ACC112 (cell line): ENCODE data around the gene MYH13.

ENCODE experiments used
- H2AFZ ChIP-seq: fragments of 200-600 bp; sonication (generic); one replicate; pipeline ENCODE4 v1.6.0; 2017; ENCODE audit warnings: antibody characterized with exemption, low read length; ENCODE audit not compliant: unreplicated experiment
- H3K27ac ChIP-seq: fragments of 200-600 bp; sonication (generic); 2 replicates; pipeline ENCODE4 v1.5.1; 2014; ENCODE audit warnings: low read depth, mild to moderate bottlenecking, antibody characterized with exemption, low read length, moderate library complexity
- H3K27me3 ChIP-seq: fragments of 200-600 bp; sonication (generic); 2 replicates; pipeline ENCODE4 v1.6.1; 2014; ENCODE audit warnings: mild to moderate bottlenecking, antibody characterized with exemption, low read length, moderate library complexity, mixed read lengths; ENCODE audit not compliant: insufficient read depth
- H3K36me3 ChIP-seq: fragments of 200-600 bp; sonication (generic); 2 replicates; pipeline ENCODE4 v1.6.1; 2016; ENCODE audit warnings: mild to moderate bottlenecking, antibody characterized with exemption, low read length, moderate library complexity, mixed read lengths; ENCODE audit not compliant: insufficient read depth
- H3K4me1 ChIP-seq: fragments of 200-600 bp; sonication (generic); one replicate; pipeline ENCODE4 v1.6.1; 2016; ENCODE audit warnings: low read length, mixed read lengths; ENCODE audit not compliant: insufficient read depth, unreplicated experiment, control insufficient read depth
- H3K4me3 ChIP-seq: fragments of 200-600 bp; sonication (generic); 2 replicates; pipeline ENCODE4 v1.5.1; 2014; ENCODE audit warnings: mild to moderate bottlenecking, low read depth, low read length
- H3K79me2 ChIP-seq: fragments of 200-600 bp; sonication (generic); one replicate; pipeline ENCODE4 v1.6.0; 2016; ENCODE audit warnings: low read length; ENCODE audit not compliant: control insufficient read depth, unreplicated experiment, insufficient read depth

The MYH13 gene

GRCh38 chr17:10372906-10373305, at the start of gene MYH13:
Gene MYH13, minus strand, starts transcription at chr17:10373006. Its CDS starts 8,476 bp downstream, at chr17:10364530.
- Histone ChIP-seq H3K4me3 (no peak within 1 kb of the TSS), H3K79me2 (no peaks in the 10 kb centered on the region), H3K4me1 (no peaks in the 10 kb centered on the region), H2AFZ (no peak within 1 kb of the TSS), H3K27ac (no peak within 1 kb of the TSS), H3K36me3 (no peaks in the 10 kb centered on the region), H3K27me3 (no peaks in the 10 kb centered on the region)

- Histone ChIP-seq H2AFZ (no peak within 1 kb of the TSS), H3K4me1 (no peaks in the 10 kb centered on the region), H3K27me3 (no peaks in the 10 kb centered on the region), H3K79me2 (no peaks in the 10 kb centered on the region), H3K27ac (no peak within 1 kb of the TSS), H3K36me3 (no peaks in the 10 kb centered on the region), H3K4me3 (no peak within 1 kb of the TSS)
These were observed 49.2 kb upstream of the MYH13 start, which contains the start of gene MYH8 for GRCh38 chr17:10421900-10422542. Gene MYH8, minus strand, starts transcription at chr17:10421950. Its CDS starts 1,723 bp downstream, at chr17:10420227.

DNA sequence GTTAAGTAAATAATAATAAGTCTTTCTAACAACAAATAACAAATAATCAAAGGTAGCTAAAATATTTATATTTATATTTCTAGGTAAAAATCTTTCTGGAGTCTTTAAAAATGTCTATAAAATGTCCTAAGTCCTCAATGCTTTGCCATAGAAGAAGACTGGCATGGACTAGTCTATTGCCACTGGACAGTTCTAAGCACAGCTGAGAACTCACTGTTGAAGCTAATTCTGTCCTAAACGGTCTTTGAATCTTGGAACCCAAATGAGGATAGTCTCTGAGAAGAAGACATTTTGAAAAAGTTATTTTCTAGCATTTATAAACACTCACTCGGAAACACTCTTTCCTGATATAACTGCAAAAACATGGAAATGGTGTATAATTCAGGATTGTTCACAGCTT, 48.4 kb upstream of the MYH13 start:
- H3K27ac ChIP-seq: no peak overlapping the region

GRCh38 chr17:10420811-10421210, 48.0 kb upstream of the MYH13 start:
- Histone ChIP-seq H3K36me3 (no peaks in the 10 kb centered on the region), H3K27me3 (no peaks in the 10 kb centered on the region), H3K4me1 (no peaks in the 10 kb centered on the region), H3K79me2 (no peaks in the 10 kb centered on the region), H3K27ac (no peak overlapping the region), H3K4me3 (no peak overlapping the region), H2AFZ (no peak overlapping the region)

More for the DNA sequence above, 48.4 kb upstream of the MYH13 start:
- Histone ChIP-seq H3K79me2 (no peaks in the 10 kb centered on the region), H3K4me1 (no peaks in the 10 kb centered on the region), H3K27me3 (no peaks in the 10 kb centered on the region), H3K4me3 (no peak overlapping the region), H2AFZ (no peak overlapping the region), H3K36me3 (no peaks in the 10 kb centered on the region)

DNA sequence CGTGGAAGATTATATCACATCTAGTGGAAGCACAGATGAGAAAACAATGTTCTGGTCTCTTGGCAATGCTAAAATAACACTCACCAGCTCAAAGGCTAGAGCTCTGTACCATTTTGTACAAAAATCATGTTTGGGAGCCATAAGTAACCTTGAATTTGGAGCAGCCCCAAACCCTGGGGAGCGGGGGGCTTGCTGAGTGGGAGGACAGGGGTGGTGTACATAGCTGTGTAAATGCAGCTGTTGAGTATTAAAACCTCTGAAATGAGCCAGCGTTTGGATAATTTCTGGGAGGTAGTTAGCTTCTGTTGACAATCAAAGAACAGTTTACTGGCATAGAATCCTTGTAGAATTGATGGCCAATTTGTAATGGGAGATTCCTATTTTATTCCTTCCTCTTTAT, 44.6 kb upstream of the MYH13 start:
- H3K79me2 ChIP-seq: no peaks in the 10 kb centered on the region
- no peaks in the 10 kb centered on the region for H3K27me3 ChIP-seq
- no peaks in the 10 kb centered on the region for H3K4me1 ChIP-seq
- H2AFZ ChIP-seq: no peak overlapping the region
- H3K4me3 ChIP-seq: no peak overlapping the region
- no peak overlapping the region for H3K27ac ChIP-seq
- no peaks in the 10 kb centered on the region for H3K36me3 ChIP-seq

DNA sequence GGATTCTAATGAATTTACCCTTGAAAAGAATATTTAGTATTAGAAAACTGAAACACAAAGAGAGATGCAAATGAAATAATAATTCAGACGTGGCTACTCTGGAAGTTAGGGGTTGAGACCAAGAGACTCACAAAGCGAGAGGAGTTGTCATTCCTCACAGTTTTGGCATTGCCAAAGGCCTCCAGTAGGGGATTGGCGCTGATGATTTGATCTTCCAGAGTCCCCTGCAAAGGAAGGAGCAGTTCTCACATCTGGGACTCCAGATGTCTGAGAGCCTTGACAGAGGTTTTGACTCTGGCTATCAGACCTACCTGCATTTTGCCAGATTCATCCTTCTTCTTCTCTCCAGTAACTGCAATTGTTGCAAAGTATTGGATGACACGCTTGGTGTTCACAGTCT, 42.4 kb upstream of the MYH13 start:
- no peak overlapping the region for H3K27ac ChIP-seq
- no peak overlapping the region for H3K4me3 ChIP-seq
- no peaks in the 10 kb centered on the region for H3K36me3 ChIP-seq
- no peaks in the 10 kb centered on the region for H3K4me1 ChIP-seq
- no peak overlapping the region for H2AFZ ChIP-seq
- H3K79me2 ChIP-seq: no peaks in the 10 kb centered on the region
- H3K27me3 ChIP-seq: no peaks in the 10 kb centered on the region

- Histone ChIP-seq H3K36me3 (no peaks in the 10 kb centered on the region), H3K4me3 (no peak overlapping the region), H3K27ac (no peak overlapping the region), H3K27me3 (no peaks in the 10 kb centered on the region), H3K4me1 (no peaks in the 10 kb centered on the region), H2AFZ (no peak overlapping the region), H3K79me2 (no peaks in the 10 kb centered on the region)
These were observed 30.8 kb upstream of the MYH13 start for GRCh38 chr17:10403589-10403988.

GRCh38 chr17:10398352-10398751, 25.5 kb upstream of the MYH13 start:
- Histone ChIP-seq H3K4me1 (no peaks in the 10 kb centered on the region), H2AFZ (no peak overlapping the region), H3K27me3 (no peaks in the 10 kb centered on the region), H3K4me3 (no peak overlapping the region), H3K36me3 (no peaks in the 10 kb centered on the region), H3K79me2 (no peaks in the 10 kb centered on the region), H3K27ac (no peak overlapping the region)

- no peak overlapping the region for H3K4me3 ChIP-seq
- H3K36me3 ChIP-seq: no peaks in the 10 kb centered on the region
- no peak overlapping the region for H3K27ac ChIP-seq
- H3K4me1 ChIP-seq: no peaks in the 10 kb centered on the region
- no peaks in the 10 kb centered on the region for H3K27me3 ChIP-seq
- no peak overlapping the region for H2AFZ ChIP-seq
- no peaks in the 10 kb centered on the region for H3K79me2 ChIP-seq
These were observed 23.8 kb upstream of the MYH13 start for GRCh38 chr17:10396524-10397163.

DNA sequence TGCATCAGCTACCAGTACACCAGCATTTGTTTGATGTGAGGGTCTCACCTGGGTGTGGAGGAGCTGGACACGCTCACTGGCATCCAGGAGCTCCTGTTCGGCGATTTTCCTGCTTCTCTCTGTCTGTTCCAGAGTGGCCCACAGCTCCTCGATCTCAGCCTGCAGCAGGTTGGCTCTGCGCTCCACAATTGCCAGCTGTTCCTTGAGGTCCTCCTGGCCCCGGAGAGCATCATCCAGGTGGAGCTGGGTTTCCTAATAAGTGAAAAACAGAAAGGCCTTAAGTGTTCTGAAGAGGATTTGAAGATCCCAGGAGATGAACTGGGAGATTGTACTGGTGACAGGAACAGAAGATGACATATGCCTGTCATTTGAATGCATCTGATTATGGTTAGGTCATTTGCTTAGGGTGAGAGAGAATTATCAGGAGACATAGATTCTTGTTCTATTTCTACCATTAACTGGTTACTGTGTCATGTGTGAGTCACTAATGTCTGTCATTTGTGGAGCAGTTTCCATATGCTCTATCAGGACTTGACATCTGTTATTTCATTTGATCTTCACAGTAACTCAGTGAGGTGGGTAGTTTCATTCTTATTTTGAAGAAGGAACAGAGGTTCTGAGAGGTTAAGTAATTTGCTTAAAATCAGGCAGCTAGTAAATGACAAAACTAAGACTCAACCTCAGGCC, 21.5 kb upstream of the MYH13 start:
- Histone ChIP-seq H3K4me1 (no peaks in the 10 kb centered on the region), H3K36me3 (no peaks in the 10 kb centered on the region), H3K27ac (no peak overlapping the region), H2AFZ (no peak overlapping the region), H3K27me3 (no peaks in the 10 kb centered on the region), H3K4me3 (no peak overlapping the region), H3K79me2 (no peaks in the 10 kb centered on the region)

- Histone ChIP-seq H2AFZ (no peak overlapping the region), H3K79me2 (no peaks in the 10 kb centered on the region), H3K36me3 (no peaks in the 10 kb centered on the region), H3K4me1 (no peaks in the 10 kb centered on the region), H3K27ac (no peak overlapping the region), H3K4me3 (no peak overlapping the region), H3K27me3 (no peaks in the 10 kb centered on the region)
These were observed 20.1 kb upstream of the MYH13 start for GRCh38 chr17:10392880-10393279.
